Measurements from ENCODE around the gene OAS2.

DNA sequence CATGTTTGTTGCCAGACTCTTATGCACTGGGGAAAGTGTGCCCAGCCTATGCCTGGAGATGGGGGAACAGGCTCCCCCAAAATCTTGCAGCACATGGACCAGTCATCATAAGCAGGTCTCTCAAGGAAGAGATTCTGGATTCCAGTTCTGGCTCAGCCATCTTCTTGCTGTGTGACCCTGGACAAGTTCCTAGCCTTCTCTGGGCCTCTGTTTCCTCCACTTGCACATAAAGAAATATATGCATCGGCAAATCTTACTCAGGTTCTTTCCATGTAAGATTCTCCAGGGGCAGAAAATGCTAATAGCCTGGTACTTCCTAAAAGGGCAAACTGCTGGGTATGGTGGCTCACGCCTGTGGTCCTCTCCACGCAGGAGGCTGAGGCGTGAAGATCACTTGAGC lies 32.8 kb upstream of the OAS2 start:
- no peak for TF ChIP-seq SIN3A (IDR thresholded peaks at IDR 0.05; ENCODE audit: borderline replicate concordance, insufficient read depth, low read length)
- TF ChIP-seq, protein P1, sequence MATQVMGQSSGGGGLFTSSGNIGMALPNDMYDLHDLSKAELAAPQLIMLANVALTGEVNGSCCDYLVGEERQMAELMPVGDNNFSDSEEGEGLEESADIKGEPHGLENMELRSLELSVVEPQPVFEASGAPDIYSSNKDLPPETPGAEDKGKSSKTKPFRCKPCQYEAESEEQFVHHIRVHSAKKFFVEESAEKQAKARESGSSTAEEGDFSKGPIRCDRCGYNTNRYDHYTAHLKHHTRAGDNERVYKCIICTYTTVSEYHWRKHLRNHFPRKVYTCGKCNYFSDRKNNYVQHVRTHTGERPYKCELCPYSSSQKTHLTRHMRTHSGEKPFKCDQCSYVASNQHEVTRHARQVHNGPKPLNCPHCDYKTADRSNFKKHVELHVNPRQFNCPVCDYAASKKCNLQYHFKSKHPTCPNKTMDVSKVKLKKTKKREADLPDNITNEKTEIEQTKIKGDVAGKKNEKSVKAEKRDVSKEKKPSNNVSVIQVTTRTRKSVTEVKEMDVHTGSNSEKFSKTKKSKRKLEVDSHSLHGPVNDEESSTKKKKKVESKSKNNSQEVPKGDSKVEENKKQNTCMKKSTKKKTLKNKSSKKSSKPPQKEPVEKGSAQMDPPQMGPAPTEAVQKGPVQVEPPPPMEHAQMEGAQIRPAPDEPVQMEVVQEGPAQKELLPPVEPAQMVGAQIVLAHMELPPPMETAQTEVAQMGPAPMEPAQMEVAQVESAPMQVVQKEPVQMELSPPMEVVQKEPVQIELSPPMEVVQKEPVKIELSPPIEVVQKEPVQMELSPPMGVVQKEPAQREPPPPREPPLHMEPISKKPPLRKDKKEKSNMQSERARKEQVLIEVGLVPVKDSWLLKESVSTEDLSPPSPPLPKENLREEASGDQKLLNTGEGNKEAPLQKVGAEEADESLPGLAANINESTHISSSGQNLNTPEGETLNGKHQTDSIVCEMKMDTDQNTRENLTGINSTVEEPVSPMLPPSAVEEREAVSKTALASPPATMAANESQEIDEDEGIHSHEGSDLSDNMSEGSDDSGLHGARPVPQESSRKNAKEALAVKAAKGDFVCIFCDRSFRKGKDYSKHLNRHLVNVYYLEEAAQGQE (IDR thresholded peaks at IDR 0.05; ENCODE audit: insufficient read depth in 1 of 2, low read depth in 2 of 2, low read length in 2 of 2): no peak
- TF ChIP-seq POLR2AphosphoS5 (IDR thresholded peaks at IDR 0.05; ENCODE audit: low read depth, low read length): no peak
- TF ChIP-seq TAF1 (IDR thresholded peaks at IDR 0.05; ENCODE audit: borderline replicate concordance, insufficient read depth, low read length): no peak

Data from PFSK-1 (cell line).